SK-N-MC (cell line): ENCODE results near the gene WDR49.

Experiments used
- EZH2 ChIP-seq: fragments of 200-600 bp; sonication (generic); IDR thresholded peaks from one replicate; pipeline ENCODE4 v1.6.1; 2017; ENCODE audit warnings: antibody characterized with exemption
- POLR2AphosphoS5 ChIP-seq: IDR thresholded peaks from 2 replicates; pipeline ENCODE4 v1.6.1; 2012; ENCODE audit warnings: mild to moderate bottlenecking, low read depth, low read length, borderline replicate concordance

DNA sequence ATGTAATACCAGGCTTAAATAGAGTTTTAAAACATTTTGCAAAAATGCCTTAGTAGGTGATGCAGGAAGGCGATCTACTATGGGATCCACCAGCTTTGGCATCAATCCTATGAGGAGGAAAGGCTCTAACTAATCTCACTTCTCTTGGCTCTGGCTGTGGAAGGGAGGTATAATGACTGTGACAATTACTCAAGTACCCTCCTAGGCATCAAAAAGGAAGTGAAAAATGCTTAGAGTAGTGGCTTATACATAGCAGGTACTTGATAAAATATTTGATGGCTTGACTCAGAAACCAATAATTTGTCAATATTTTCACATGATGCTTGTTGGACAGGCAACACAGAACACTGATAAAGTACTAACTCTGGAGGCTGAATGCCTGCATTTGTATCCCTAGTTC, 145.8 kb downstream of the WDR49 start:
- TF ChIP-seq POLR2AphosphoS5 (no peak), EZH2 (no peak)
